ENCODE data around the gene NFE2.

Gene NFE2

GRCh38 chr12:54294152-54294952 is 6.5 kb downstream of the NFE2 start:
- ATAC-seq, result peak; percentile 46
- TF ChIP-seq POU6F1 (CRISPR knock-in tag; IDR thresholded peaks at IDR 0.05; ENCODE audit: borderline replicate concordance, low read depth) (no peak), ZFP3 (CRISPR knock-in tag; IDR thresholded peaks at IDR 0.05) (no peak), ARNTL (CRISPR knock-in tag; IDR thresholded peaks at IDR 0.05; ENCODE audit: borderline replicate concordance, low read depth) (no peak), SNAI2 (CRISPR knock-in tag; IDR thresholded peaks at IDR 0.05) (no peak), ZFP30 (CRISPR knock-in tag; IDR thresholded peaks at IDR 0.05) (no peak), GLIS3 (CRISPR knock-in tag; IDR thresholded peaks at IDR 0.05) (no peak), ZC3H10 (CRISPR knock-in tag; IDR thresholded peaks at IDR 0.05) (no peak), PATZ1 (CRISPR knock-in tag; IDR thresholded peaks at IDR 0.05; ENCODE audit: borderline replicate concordance) (no peak), ISL1 (CRISPR knock-in tag; IDR thresholded peaks at IDR 0.05) (no peak), ZNF565 (CRISPR knock-in tag; conservative IDR thresholded peaks at IDR 0.05; ENCODE audit: low read depth) (no peak), ZNF8 (CRISPR knock-in tag; IDR thresholded peaks at IDR 0.05) (no peak), BACH2 (CRISPR knock-in tag; IDR thresholded peaks at IDR 0.05; ENCODE audit: borderline replicate concordance) (no peak)

DNA sequence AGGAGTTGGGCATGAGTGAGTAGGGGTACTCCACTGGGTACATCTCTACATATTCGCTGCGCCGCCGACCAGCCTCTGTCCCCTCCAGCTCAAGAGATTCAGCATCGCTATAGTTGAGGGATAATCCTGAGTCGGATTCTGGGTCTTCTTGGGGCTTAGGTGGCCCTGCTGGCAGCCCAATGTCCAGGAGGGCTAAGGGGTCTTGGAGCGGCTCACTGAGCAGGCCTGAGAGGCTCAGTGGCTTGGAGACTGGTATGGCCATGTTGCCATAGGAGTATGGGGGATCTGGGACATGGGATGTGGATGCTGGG is 7.9 kb downstream of the NFE2 start:
- ATAC-seq, result no peak
- TF ChIP-seq SNAI2 (CRISPR knock-in tag; IDR thresholded peaks at IDR 0.05) (no peak), PATZ1 (CRISPR knock-in tag; IDR thresholded peaks at IDR 0.05; ENCODE audit: borderline replicate concordance) (no peak), TOX (CRISPR knock-in tag; IDR thresholded peaks at IDR 0.05; ENCODE audit: borderline replicate concordance) (no peak), GLIS3 (CRISPR knock-in tag; IDR thresholded peaks at IDR 0.05) (no peak), ZNF70 (CRISPR knock-in tag; IDR thresholded peaks at IDR 0.05) (no peak), ARNTL (CRISPR knock-in tag; IDR thresholded peaks at IDR 0.05; ENCODE audit: borderline replicate concordance, low read depth) (no peak), BACH2 (CRISPR knock-in tag; IDR thresholded peaks at IDR 0.05; ENCODE audit: borderline replicate concordance) (no peak), ZFP3 (CRISPR knock-in tag; IDR thresholded peaks at IDR 0.05) (no peak)

- TF ChIP-seq PPARA (CRISPR knock-in tag; IDR thresholded peaks at IDR 0.05; ENCODE audit: borderline replicate concordance) (no peak), PATZ1 (CRISPR knock-in tag; IDR thresholded peaks at IDR 0.05; ENCODE audit: borderline replicate concordance) (no peak), ISL1 (CRISPR knock-in tag; IDR thresholded peaks at IDR 0.05) (no peak), ZNF565 (CRISPR knock-in tag; conservative IDR thresholded peaks at IDR 0.05; ENCODE audit: low read depth) (no peak)
- ATAC-seq, result no peak
These were observed 8.5 kb downstream of the NFE2 start for GRCh38 chr12:54292083-54292930.

GRCh38 chr12:54287261-54288157 is 13.3 kb downstream of the NFE2 start:
- peak; percentile 2; the same call in 2 of the 3 replicates for ATAC-seq
- TF ChIP-seq, protein P1, sequence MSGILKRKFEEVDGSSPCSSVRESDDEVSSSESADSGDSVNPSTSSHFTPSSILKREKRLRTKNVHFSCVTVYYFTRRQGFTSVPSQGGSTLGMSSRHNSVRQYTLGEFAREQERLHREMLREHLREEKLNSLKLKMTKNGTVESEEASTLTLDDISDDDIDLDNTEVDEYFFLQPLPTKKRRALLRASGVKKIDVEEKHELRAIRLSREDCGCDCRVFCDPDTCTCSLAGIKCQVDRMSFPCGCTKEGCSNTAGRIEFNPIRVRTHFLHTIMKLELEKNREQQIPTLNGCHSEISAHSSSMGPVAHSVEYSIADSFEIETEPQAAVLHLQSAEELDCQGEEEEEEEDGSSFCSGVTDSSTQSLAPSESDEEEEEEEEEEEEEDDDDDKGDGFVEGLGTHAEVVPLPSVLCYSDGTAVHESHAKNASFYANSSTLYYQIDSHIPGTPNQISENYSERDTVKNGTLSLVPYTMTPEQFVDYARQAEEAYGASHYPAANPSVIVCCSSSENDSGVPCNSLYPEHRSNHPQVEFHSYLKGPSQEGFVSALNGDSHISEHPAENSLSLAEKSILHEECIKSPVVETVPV (CRISPR knock-in tag; IDR thresholded peaks at IDR 0.05), result no peak; the same call in 1 of the 2 replicates
- TF ChIP-seq POU6F1 (CRISPR knock-in tag; IDR thresholded peaks at IDR 0.05; ENCODE audit: borderline replicate concordance, low read depth) (no peak), CSDC2 (CRISPR knock-in tag; IDR thresholded peaks at IDR 0.05) (no peak), ZNF70 (CRISPR knock-in tag; IDR thresholded peaks at IDR 0.05) (no peak), ZNF8 (CRISPR knock-in tag; IDR thresholded peaks at IDR 0.05) (no peak), PATZ1 (CRISPR knock-in tag; IDR thresholded peaks at IDR 0.05; ENCODE audit: borderline replicate concordance) (no peak; the same call in none of the 2 replicates), ZC3H10 (CRISPR knock-in tag; IDR thresholded peaks at IDR 0.05) (peak; percentile 3; the same call in 1 of the 2 replicates), OSR1 (CRISPR knock-in tag; IDR thresholded peaks at IDR 0.05) (no peak)
